ENCODE data around the gene PCDH1. TPM values are rescaled to one million over a fixed set of nuclear protein-coding genes. Genes with fewer than 3 reads are reported as not detected.
A peak's percentile ranks its signal among the peaks of the same experiment; 100 is the strongest.

The PCDH1 gene
- total RNA-seq, 2 donors from 2014 or later = 0.25 TPM; not detected in 1

GRCh38 chr5:141883184-141883891 lies 5.1 kb upstream of the PCDH1 start:
- H3K27me3 Mint-ChIP-seq (ENCODE audit: low read depth) = peaks cover 69% of the 10 kb centered on the region
- DNase-seq = peak in 1 of 2 donors; percentile 29
- peaks cover 14% of the 10 kb centered on the region for H3K4me1 Mint-ChIP-seq (ENCODE audit: low read depth)
- H3K4me3 Mint-ChIP-seq = no peak overlapping the region
- H3K27ac Mint-ChIP-seq = no peak overlapping the region
- no peaks in the 10 kb centered on the region for H3K9me3 Mint-ChIP-seq
- peaks cover 0 to 2% of the 10 kb centered on the region in 2 donors for H3K36me3 Mint-ChIP-seq (ENCODE audit: insufficient read depth in 2 of 2)
- no peak for ATAC-seq (replicated peaks in 1 of 2)

DNA sequence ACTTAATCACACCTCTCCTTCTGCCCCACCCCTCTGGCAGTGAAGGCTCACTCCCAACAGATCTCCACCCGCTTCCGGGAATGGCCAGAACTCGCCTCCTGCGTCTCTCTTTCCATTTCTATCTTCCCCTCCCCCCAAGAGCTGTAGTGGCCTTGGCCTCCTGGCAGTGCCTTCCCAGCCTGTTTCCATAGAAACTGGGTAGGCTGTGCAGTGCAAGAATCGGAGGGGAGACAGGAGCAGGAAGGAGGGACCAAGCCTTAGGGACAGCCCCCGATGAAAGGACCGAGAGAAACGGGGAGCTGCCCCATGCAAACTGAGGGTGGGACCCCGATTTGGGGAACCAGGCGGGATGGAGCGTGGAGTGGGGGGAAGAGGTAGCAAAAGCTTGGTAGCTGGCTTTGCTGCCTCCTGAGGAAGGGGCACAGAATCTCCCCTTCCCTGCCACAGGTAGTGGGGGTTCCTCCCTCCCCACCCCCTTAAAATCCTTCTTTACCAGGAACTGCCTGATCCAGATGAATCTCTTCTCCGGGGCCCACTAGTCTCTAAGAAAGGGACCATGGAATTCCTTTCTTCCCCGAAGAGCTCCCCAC lies 4.5 kb upstream of the PCDH1 start:
- no peak for DNase-seq

GRCh38 chr5:141881886-141882285 lies 3.7 kb upstream of the PCDH1 start:
- H3K4me1 Mint-ChIP-seq (ENCODE audit: low read depth) = peaks cover 23% of the 10 kb centered on the region
- ATAC-seq (replicated peaks in 1 of 2) (no peak), DNase-seq (no peak)
- no peaks in the 10 kb centered on the region for H3K9me3 Mint-ChIP-seq
- no peak overlapping the region for H3K4me3 Mint-ChIP-seq
- H3K27me3 Mint-ChIP-seq (ENCODE audit: low read depth) = peaks cover 80% of the 10 kb centered on the region
- H3K36me3 Mint-ChIP-seq (ENCODE audit: insufficient read depth in 2 of 2) = peaks cover 0 to 2% of the 10 kb centered on the region in 2 donors
- H3K27ac Mint-ChIP-seq = no peak overlapping the region

More for the DNA sequence above, 4.5 kb upstream of the PCDH1 start:
- Mint-ChIP-seq H3K4me3 (no peak overlapping the region), H3K27me3 (ENCODE audit: low read depth) (peaks cover 72% of the 10 kb centered on the region), H3K9me3 (no peaks in the 10 kb centered on the region), H3K4me1 (ENCODE audit: low read depth) (peaks cover 15% of the 10 kb centered on the region), H3K36me3 (ENCODE audit: insufficient read depth in 2 of 2) (peaks cover 0 to 2% of the 10 kb centered on the region in 2 donors), H3K27ac (no peak overlapping the region)
- no peak for ATAC-seq (replicated peaks in 1 of 2)

- H3K36me3 Mint-ChIP-seq (ENCODE audit: insufficient read depth in 2 of 2) = peaks cover 0 to 2% of the 10 kb centered on the region in 2 donors
- H3K27me3 Mint-ChIP-seq (ENCODE audit: low read depth) = peaks cover 84% of the 10 kb centered on the region
- H3K4me1 Mint-ChIP-seq (ENCODE audit: low read depth) = peaks cover 28% of the 10 kb centered on the region
- H3K9me3 Mint-ChIP-seq = no peaks in the 10 kb centered on the region
- no peak overlapping the region for H3K27ac Mint-ChIP-seq
- ATAC-seq (replicated peaks in 1 of 2) = no peak
- H3K4me3 Mint-ChIP-seq = no peak overlapping the region
- DNase-seq = no peak
Measured at GRCh38 chr5:141880961-141881801, 3.0 kb upstream of the PCDH1 start.

- Mint-ChIP-seq H3K4me1 (ENCODE audit: low read depth) (peaks cover 28% of the 10 kb centered on the region), H3K4me3 (no peak overlapping the region), H3K36me3 (ENCODE audit: insufficient read depth in 2 of 2) (peaks cover 0 to 2% of the 10 kb centered on the region in 2 donors), H3K27me3 (ENCODE audit: low read depth) (peaks cover 84% of the 10 kb centered on the region), H3K9me3 (no peaks in the 10 kb centered on the region), H3K27ac (no peak overlapping the region)
- DNase-seq (no peak), ATAC-seq (replicated peaks in 1 of 2) (no peak)
Measured at GRCh38 chr5:141879941-141880738, 1.9 kb upstream of the PCDH1 start.

DNA sequence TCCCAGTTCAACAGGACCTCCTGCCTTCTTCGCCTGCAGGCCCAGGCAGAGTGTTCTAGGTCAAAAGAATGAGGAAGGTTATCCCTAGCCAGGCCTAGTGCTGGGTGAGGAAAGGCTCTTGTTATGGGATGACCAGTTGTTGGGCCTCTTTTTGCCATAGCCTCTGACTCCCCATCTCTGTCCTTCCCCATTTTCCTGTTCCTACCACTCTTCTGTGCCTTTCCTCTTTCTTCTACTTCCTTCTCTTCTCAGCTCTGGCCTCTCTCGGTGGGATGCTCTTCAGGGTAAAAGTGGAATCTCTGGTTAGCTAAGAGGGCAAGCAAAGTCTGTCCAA lies 1.2 kb upstream of the PCDH1 start:
- Mint-ChIP-seq H3K9me3 (no peaks in the 10 kb centered on the region), H3K4me3 (peak overlapping the region; percentile 46 to 73), H3K27ac (no peak overlapping the region), H3K36me3 (ENCODE audit: insufficient read depth in 2 of 2) (peaks cover 0 to 2% of the 10 kb centered on the region in 2 donors), H3K27me3 (ENCODE audit: low read depth) (peaks cover 84% of the 10 kb centered on the region), H3K4me1 (ENCODE audit: low read depth) (peaks cover 28% of the 10 kb centered on the region)
- no peak for DNase-seq
- ATAC-seq (replicated peaks in 1 of 2) = no peak

- Mint-ChIP-seq H3K27me3 (ENCODE audit: low read depth) (peaks cover 84% of the 10 kb centered on the region), H3K9me3 (no peaks in the 10 kb centered on the region), H3K36me3 (ENCODE audit: insufficient read depth in 2 of 2) (peaks cover 0 to 2% of the 10 kb centered on the region in 2 donors), H3K4me1 (ENCODE audit: low read depth) (peaks cover 28% of the 10 kb centered on the region), H3K27ac (no peak overlapping the region), H3K4me3 (peak overlapping the region; percentile 46 to 73)
- ATAC-seq (replicated peaks in 1 of 2) (peak; percentile 88 to 89), DNase-seq (peak; percentile 87 to 91)
Measured at GRCh38 chr5:141878711-141879425, 658 bp upstream of the PCDH1 start.

GRCh38 chr5:141877356-141878185 lies 639 bp downstream of the PCDH1 start:
- H3K4me3 Mint-ChIP-seq = peak overlapping the region; percentile 56 to 62

GRCh38 chr5:141876628-141877355 lies 1.4 kb downstream of the PCDH1 start:
- no peak for ATAC-seq (replicated peaks in 1 of 2)
- peaks cover 86% of the 10 kb centered on the region for H3K27me3 Mint-ChIP-seq (ENCODE audit: low read depth)
- peaks cover 28% of the 10 kb centered on the region for H3K4me1 Mint-ChIP-seq (ENCODE audit: low read depth)
- peaks cover 0 to 2% of the 10 kb centered on the region in 2 donors for H3K36me3 Mint-ChIP-seq (ENCODE audit: insufficient read depth in 2 of 2)
- peak overlapping the region; percentile 56 to 62 for H3K4me3 Mint-ChIP-seq
- H3K9me3 Mint-ChIP-seq = no peaks in the 10 kb centered on the region
- DNase-seq = no peak
- no peak overlapping the region for H3K27ac Mint-ChIP-seq

More at GRCh38 chr5:141877356-141878185, 639 bp downstream of the PCDH1 start:
- H3K36me3 Mint-ChIP-seq (ENCODE audit: insufficient read depth in 2 of 2) = peaks cover 0 to 2% of the 10 kb centered on the region in 2 donors
- no peaks in the 10 kb centered on the region for H3K9me3 Mint-ChIP-seq
- H3K4me1 Mint-ChIP-seq (ENCODE audit: low read depth) = peaks cover 28% of the 10 kb centered on the region
- no peak overlapping the region for H3K27ac Mint-ChIP-seq
- peak; percentile 28 to 33 for DNase-seq
- no peak for ATAC-seq (replicated peaks in 1 of 2)
- peaks cover 86% of the 10 kb centered on the region for H3K27me3 Mint-ChIP-seq (ENCODE audit: low read depth)

- Mint-ChIP-seq H3K27ac (no peak overlapping the region), H3K4me1 (ENCODE audit: low read depth) (peaks cover 28% of the 10 kb centered on the region), H3K36me3 (ENCODE audit: insufficient read depth in 2 of 2) (peaks cover 0 to 2% of the 10 kb centered on the region in 2 donors), H3K4me3 (peak overlapping the region; percentile 56 to 62), H3K27me3 (ENCODE audit: low read depth) (peaks cover 83% of the 10 kb centered on the region), H3K9me3 (no peaks in the 10 kb centered on the region)
- DNase-seq (no peak), ATAC-seq (replicated peaks in 1 of 2) (no peak)
Measured at GRCh38 chr5:141875795-141876627, 2.2 kb downstream of the PCDH1 start.
